ENCODE measurements around the gene KIAA0513.

- TF ChIP-seq EZH2 (IDR thresholded peaks at IDR 0.05; ENCODE audit: low read length, missing control alignments) (no peak), CTCF (conservative IDR thresholded peaks at IDR 0.05 in 1 of 2, IDR thresholded peaks at IDR 0.05 in 1 of 2; ENCODE audit: low read depth in 1 of 2, low read length in 2 of 2) (no peak)
These were observed 72.7 kb downstream of the KIAA0513 start for GRCh38 chr16:85100265-85100664.

Measured in fibroblast of lung (primary cell).